HL-60 (cell line): ENCODE data around the gene LRFN5.

Experiments used
- GABPA ChIP-seq: IDR thresholded peaks from 2 replicates; pipeline ENCODE4 v1.6.1; 2012; ENCODE audit warnings: low read depth
- POLR2AphosphoS5 ChIP-seq: IDR thresholded peaks from 2 replicates; pipeline ENCODE4 v1.6.1; 2012; ENCODE audit warnings: low read depth
- REST ChIP-seq: IDR thresholded peaks from 2 replicates; pipeline ENCODE4 v1.6.1; 2012; ENCODE audit warnings: low read depth; ENCODE audit not compliant: insufficient replicate concordance
- TF ChIP-seq, protein P1 (sequence below): IDR thresholded peaks from one replicate; pipeline ENCODE4 v1.5.1; 2011; ENCODE audit warnings: low read length, control low read depth, inconsistent platforms; ENCODE audit not compliant: insufficient read depth

DNA sequence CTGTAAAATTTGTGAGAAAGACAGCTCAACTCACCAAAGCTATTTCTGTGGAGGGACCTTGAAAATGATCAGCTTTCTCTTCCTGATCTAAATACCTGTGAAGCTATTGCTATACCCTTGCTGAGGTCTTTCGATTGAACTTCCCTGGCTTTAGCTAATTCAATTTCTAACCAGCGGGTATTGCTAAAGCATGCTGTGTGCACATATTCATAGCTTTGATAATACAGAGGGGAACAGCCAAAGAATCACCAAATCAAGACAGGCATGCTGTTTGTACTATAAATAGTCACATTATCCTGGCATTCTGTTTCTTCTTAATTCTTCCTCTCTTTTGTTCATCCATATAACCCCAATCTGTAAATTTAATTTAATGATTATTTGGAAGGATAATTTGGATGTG is 233.0 kb downstream of the LRFN5 start:
- TF ChIP-seq, protein P1, sequence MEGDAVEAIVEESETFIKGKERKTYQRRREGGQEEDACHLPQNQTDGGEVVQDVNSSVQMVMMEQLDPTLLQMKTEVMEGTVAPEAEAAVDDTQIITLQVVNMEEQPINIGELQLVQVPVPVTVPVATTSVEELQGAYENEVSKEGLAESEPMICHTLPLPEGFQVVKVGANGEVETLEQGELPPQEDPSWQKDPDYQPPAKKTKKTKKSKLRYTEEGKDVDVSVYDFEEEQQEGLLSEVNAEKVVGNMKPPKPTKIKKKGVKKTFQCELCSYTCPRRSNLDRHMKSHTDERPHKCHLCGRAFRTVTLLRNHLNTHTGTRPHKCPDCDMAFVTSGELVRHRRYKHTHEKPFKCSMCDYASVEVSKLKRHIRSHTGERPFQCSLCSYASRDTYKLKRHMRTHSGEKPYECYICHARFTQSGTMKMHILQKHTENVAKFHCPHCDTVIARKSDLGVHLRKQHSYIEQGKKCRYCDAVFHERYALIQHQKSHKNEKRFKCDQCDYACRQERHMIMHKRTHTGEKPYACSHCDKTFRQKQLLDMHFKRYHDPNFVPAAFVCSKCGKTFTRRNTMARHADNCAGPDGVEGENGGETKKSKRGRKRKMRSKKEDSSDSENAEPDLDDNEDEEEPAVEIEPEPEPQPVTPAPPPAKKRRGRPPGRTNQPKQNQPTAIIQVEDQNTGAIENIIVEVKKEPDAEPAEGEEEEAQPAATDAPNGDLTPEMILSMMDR: no peak
- TF ChIP-seq POLR2AphosphoS5 (no peak), GABPA (no peak), REST (no peak)
